Activated CD4-positive, alpha-beta T cell treated with anti-CD3 and anti-CD28 coated beads for 1 hour (primary cell): ENCODE results near the gene ADPRH.
"Not testable (repeated sequence)": the region's sequence is repeated elsewhere in the genome, so short reads cannot be mapped to it uniquely, and the experiment has no call there.

Experiments
- DNase-seq: peaks from one replicate; pipeline ENCODE4 v3.0.0-alpha.2; 2020

Gene ADPRH

DNA sequence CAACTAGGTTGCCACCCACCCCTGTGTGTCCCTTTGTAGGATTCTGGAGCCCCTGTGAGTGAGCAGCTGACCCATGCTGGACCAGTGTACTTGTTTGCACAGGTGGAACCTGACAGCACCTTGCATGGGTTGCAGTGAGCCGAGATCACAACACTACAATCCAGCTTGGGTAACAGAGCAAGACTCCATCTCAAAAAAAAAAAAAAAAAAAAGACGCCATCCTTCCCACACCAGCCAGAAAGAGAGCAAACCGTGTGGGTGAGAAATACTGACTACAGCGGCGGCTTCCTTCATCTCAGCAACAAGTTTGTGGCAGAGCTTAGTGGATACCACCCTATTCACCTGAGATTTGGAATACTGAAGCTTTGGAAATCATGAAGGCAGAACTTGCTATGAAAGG, 19.1 kb upstream of the ADPRH start:
- DNase-seq = no peak

DNA sequence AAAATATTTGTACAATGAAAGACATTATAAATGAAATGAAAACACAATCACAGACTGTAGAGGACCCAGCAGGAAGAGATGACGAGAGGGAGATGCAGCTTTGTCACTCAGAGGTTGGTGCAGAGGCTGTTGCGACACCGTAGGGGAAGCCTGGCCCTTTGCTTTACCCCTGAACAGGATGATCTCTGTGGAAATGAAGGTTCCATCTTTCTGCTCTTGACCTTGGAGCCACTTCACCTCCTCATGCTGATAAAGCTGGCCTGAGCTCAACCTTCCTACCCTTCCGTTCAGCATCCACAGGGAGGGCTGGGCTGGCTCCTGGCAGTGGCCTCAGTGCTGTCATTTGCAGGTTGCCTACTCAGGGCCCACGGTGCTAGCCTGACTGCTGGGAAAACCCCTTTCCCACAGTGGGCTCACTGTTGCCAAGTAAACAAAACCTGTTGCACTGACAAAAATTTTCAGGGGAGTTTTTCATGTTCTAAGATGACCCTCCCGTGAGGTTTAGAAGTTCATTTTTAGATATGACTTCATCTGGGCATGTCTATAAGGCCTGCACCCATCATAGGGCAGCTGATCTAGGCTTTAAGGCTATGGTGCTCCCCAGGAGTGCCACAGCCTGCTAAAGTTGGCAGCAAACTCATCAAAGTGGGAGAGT, 16.9 kb upstream of the ADPRH start:
- no peak for DNase-seq

GRCh38 chr3:119563334-119563733, 16.0 kb upstream of the ADPRH start:
- not testable (repeated sequence) for DNase-seq

DNA sequence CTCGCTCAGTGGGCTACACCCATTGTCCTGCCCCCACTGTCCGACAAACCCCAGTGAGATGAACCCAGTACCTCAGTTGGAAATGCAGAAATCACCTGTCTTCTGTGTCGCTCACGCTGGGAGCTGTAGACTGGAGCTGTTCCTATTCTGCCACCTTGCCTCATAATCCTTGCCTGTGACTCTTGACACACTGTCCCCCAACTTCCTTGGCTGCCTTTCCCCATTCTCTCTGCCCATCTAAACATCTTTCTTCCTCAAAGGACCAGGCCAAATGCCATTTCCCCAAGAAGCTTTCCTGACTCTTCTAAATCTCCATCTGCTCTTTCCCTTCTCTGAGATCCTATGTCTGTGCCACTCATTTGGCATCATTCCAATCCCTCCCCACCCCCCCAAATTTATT, 10.1 kb upstream of the ADPRH start:
- no peak for DNase-seq

DNA sequence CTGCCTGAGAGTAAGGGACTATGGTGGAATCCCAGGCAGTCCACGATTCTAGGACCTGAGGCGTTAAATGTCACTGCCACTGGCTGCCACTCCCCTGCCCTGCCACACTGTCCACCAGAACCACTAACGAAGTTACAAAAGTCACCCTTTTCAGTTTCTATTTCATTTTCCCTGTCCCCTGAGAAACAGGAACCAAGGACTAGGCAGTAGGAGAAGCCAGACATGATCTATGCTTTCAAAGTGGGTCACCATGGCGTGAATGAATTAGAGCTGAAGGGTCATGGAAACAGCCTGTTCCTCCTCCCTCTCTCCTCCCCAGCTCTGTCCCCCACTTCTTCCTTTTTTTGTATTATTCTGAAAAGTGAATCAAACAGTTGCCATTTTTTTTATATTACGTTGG, 9.1 kb upstream of the ADPRH start:
- no peak for DNase-seq

DNA sequence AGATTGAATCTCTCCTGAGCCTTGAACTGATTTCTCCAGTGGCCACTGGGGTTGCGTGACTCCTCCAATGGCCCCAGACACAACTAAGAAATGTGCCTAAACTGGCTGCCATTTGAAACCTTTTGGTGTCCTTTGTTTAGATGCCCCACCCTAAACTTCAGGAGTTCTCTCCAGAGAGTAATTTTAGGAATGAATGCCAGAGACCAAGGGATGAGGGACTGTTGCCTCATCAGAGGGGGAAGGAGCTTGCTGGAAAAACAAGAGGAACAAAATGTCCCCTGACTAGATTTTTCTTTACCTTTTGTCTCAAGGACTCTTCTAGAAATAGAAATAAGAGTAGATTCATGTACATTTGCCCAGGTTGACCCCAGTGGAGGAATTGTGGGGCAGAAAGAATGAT, 8.1 kb upstream of the ADPRH start:
- no peak for DNase-seq

DNA sequence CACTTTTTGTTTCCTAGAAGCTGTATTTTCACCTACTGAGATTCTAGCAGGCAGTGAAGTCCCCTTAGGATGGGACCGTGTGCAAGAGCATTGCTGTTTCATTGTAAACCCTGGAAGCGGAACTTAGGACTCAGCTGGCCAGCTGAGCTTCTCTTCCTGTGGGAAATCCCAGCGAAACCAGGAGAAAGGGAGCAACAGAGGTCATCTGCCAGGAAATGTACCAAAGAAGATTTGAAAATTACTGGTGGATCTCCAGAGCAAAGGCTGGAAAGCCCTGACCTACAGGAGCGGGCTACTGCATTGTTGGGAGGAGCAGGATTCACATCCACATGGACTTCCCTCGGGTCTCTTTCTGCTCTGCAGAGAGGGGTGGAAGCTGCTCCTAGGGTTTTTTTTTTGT, 7.6 kb upstream of the ADPRH start:
- DNase-seq = no peak

GRCh38 chr3:119575507-119575906, 3.8 kb upstream of the ADPRH start:
- no peak for DNase-seq

DNA sequence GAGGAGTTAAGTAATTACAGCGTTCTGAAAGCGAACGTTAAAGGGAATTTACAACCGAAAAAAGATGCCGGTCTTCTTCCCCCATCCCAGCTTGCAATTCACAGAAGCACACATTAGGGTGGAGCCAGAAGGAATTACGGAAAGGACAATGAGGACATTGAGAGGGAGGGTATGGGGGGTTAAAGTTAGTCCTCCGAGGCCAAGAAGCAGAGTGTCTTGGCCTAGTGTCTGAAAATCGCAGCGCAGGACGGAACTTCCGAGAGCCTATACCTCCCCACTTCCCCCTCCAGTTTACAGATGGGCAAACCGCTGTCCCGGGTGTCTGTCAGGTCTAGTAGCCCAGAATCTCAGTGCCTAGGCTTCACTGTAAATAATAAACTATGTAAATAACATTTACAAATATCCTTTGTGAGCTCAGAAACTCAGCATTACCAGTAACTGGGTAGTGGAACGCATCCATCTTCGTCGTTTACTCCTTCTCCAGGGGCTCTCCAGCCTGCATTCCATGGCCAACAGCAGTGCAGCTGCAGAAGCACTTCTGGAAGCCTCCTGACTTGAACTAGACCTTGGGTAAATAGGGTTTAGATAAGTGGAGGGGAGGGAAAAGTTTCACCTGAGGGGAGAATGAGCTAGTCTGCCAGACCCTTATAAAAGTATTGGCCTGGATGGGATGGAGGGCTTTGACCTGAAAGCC, 922 bp downstream of the ADPRH start:
- no peak for DNase-seq

DNA sequence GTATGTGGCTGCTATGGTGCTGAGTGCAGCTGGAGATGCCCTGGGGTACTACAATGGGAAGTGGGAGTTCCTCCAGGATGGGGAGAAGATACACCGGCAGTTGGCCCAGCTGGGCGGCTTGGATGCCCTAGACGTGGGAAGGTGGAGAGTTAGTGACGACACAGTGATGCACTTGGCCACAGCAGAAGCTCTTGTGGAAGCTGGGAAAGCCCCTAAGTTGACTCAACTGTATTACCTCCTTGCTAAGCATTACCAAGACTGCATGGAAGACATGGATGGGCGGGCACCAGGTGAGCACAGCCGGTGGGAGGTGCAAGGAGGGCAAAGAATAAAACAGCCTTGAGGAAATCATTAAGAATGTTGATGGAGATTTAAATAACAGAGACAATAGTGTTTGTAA, 2.9 kb downstream of the ADPRH start:
- DNase-seq = no peak

DNA sequence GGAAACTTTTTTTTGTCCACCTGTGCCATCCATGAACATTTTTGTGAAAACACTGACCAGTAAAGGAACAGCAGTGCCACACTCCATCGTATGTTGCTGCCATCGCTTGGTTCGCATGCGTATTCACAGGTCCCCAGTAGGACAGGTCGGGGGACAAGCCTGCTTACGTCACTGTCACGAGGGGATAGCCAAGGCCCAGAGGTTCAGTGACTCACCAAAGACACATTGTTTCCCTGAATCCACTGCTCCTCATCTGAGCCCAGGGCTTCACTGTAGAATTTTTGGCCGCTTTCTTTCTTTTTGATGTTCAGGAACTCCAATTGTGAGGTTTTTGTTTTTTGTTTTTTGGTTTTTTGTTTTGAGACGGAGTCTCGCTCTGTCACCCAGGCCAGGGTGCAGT, 5.9 kb downstream of the ADPRH start:
- DNase-seq = no peak

DNA sequence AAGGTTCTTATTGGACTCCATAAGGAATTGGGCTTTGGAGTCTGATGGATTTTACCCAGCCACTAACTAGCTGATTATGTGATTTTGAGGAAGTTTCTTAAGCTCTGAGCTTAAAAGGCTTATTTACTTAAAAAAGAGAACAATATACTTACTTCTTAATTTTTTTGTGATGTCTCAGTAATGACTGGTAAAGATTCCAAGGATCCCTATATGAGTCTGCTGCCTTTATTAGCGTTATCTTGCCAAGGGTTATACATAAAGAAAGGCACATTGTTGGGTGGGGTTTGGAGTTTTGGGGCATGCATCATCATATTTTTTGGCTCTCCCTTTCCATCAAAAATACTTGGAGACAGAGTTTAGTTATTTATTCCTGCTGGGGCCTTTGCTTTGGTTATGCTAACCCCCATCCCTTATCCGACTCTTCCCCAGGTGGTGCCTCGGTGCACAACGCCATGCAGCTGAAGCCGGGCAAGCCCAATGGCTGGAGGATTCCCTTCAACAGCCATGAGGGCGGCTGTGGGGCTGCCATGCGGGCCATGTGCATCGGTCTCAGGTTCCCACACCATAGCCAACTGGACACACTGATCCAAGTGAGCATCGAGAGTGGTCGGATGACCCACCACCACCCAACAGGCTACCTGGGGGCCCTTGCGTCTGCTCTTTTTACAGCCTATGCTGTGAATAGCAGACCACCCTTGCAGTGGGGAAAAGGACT, 6.7 kb downstream of the ADPRH start:
- DNase-seq = no peak

- no peak for DNase-seq
Observed at GRCh38 chr3:119586733-119587172, 7.5 kb downstream of the ADPRH start.

DNA sequence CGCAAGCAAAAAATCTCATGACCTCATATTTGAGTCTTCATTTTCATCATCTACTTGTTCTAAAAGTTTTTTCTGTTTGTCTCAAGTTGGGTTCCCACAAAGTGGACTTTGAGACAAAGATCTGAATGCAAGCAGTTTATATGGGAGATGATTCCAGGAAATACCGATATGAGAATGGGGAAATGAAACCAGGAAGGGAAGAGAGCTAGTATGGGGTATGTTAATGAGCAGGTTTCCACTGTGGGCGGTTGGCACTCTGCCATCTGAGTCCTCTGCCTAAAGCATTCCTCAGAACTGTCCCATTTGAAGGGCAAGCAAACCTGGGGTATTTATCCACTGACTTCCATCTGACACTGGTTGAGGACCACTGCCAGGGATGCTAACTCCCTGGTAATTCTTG, 8.8 kb downstream of the ADPRH start:
- no peak for DNase-seq

DNA sequence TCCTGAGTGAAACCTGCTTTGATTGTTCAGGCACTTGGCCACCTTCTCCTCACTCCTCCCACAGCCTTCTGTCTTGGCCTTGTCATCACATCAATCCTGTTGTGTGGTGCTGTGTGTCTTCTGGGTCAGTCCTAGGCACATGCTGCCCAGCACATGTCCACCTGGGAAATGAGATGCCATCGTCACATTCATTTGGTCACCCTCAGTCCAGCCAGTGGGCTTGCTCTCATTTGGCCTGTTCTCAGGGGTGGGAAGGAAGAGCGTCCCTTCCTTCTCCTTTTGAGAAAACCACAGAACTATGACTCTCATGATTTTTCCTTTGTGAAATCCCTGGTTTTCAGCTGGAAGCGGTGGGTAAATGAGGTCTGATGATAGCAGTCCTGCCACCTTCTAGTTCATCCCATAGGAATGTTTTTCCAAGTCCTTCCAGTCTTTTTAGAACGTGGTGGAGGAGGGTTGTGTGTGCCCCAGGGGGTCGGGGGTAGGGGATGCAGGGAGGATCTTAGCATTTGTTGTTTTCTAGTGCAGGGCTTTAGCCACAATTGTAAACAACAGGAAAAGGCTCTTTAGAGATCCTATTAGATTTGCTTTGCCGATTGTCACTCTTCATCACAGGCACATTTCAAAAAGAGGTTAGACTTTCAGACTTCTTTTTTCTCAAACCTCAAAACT, 9.9 kb downstream of the ADPRH start:
- no peak for DNase-seq

- no peak for DNase-seq
Observed at GRCh38 chr3:119590706-119591105, 11.4 kb downstream of the ADPRH start.

- no peak for DNase-seq
Observed at GRCh38 chr3:119592861-119593260, 13.6 kb downstream of the ADPRH start.

DNA sequence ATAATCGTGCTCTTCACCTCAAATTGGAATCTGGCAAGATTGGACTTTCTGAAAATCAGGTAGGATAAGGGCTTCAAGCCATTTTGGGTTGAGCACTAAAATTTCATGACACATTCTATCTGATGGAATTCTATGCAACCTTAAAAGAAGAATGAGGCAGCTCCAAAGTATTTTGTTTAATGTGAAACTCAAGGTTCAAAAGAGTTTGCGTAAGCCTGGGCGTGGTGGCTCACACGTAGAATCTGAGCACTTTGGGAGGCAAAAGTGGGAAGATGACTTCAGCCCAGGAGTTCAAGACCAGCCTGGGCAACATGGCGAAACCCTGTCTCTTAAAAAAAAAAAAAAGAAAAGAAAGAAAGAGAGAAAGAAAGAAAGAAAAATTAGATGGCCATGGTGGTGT, 14.8 kb downstream of the ADPRH start:
- DNase-seq = no peak

- not testable (repeated sequence) for DNase-seq
Observed at GRCh38 chr3:119594929-119595328, 15.6 kb downstream of the ADPRH start.

GRCh38 chr3:119595639-119596334, 16.5 kb downstream of the ADPRH start:
- DNase-seq = no peak

DNA sequence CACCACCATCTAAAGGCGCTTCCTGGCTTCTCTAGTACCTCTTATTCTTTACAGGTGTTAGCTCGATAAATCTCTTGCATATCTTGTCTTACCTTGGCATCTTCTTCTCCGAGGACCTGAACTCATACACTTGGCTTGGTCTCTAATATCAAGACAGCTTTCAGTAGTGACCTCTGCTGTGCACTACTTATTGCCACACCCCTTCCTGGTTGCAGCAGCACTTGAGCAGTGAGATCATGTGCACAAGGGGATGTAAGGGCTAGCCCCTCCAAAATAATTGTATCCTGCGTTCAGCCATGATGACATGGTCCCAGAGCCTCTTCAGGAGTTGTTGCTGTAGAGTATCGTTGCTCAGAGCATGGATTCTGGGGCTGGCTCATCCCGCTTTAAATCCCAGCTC, 17.1 kb downstream of the ADPRH start:
- DNase-seq = no peak

DNA sequence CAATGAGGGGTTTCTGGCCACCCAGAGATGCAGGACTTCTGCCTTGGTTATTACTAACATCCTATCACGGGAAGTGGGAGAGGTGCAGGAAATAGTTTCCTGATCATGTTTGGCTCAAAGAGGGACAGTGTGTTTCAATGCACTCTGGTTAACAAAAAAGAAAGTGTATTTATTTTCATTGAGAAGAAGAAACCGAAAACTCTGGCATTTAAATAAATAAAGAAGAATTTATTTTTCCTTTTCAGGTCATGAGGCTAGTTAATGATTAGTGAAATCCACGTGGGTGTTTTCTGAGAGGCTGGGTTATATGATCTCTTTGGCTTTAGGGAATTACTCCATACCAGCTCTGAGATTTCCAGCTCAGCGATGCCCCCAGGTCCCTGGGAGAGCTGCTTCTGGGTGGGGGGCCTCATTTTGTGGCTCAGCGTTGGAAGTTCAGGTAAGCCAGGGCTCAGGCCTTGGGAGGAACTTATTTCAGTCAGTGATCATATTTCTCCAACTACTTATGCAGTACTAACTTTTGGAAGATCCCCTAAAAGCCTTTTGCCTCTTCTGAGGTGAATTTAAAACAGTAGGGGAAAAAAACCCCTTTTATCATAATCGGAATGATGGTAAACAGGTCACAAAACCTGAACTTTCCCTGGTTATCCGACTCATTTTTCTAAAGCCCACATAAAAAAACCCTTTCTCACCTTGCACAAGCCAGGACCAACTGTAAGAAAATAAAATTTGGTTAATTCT, 18.4 kb downstream of the ADPRH start, which contains the start of gene PLA1A:
Gene PLA1A (plus strand): TSS at position 338 of the 741 bp plus-strand sequence. CDS start 29 bp downstream, at position 367.
- DNase-seq = no peak
